GM18499 (cell line): Measurements from ENCODE around the gene AP3M1.

Experiments
- ATAC-seq: cut with Tn5 transposase; IDR thresholded peaks from one replicate; pipeline ENCODE4 v1.9.1; 2021; ENCODE audit warnings: moderate number of reproducible peaks; ENCODE audit not compliant: insufficient read depth, unreplicated experiment

AP3M1 gene

GRCh38 chr10:74120911-74121310 lies 29.7 kb downstream of the AP3M1 start:
- no peak for ATAC-seq

GRCh38 chr10:74118804-74119203 lies 31.8 kb downstream of the AP3M1 start:
- ATAC-seq, result no peak

- ATAC-seq, result no peak
Observed at GRCh38 chr10:74117738-74118137, 32.9 kb downstream of the AP3M1 start.

- ATAC-seq, result no peak
Observed at GRCh38 chr10:74114041-74114448, 36.6 kb downstream of the AP3M1 start.

- no peak for ATAC-seq
Observed at GRCh38 chr10:74113546-74113945, 37.1 kb downstream of the AP3M1 start.

- ATAC-seq, result no peak
Observed at GRCh38 chr10:74111799-74112198, 38.8 kb downstream of the AP3M1 start.

- ATAC-seq, result no peak
Observed at GRCh38 chr10:74110120-74110519, 40.5 kb downstream of the AP3M1 start.

GRCh38 chr10:74109452-74109851 lies 41.2 kb downstream of the AP3M1 start:
- ATAC-seq, result no peak

- no peak for ATAC-seq
Observed at GRCh38 chr10:74107391-74107790, 43.2 kb downstream of the AP3M1 start.

GRCh38 chr10:74104996-74105395 lies 45.6 kb downstream of the AP3M1 start:
- no peak for ATAC-seq

- no peak for ATAC-seq
Observed at GRCh38 chr10:74104480-74104879, 46.1 kb downstream of the AP3M1 start.

- no peak for ATAC-seq
Observed at GRCh38 chr10:74103560-74104258, 46.9 kb downstream of the AP3M1 start.

GRCh38 chr10:74099836-74100235 lies 50.8 kb downstream of the AP3M1 start:
- ATAC-seq, result no peak

GRCh38 chr10:74099420-74099819 lies 51.2 kb downstream of the AP3M1 start:
- ATAC-seq, result no peak

GRCh38 chr10:74097776-74098175 lies 52.9 kb downstream of the AP3M1 start:
- no peak for ATAC-seq

GRCh38 chr10:74096777-74097176 lies 53.9 kb downstream of the AP3M1 start:
- peak; percentile 89 for ATAC-seq

- no peak for ATAC-seq
Observed at GRCh38 chr10:74094231-74094630, 56.4 kb downstream of the AP3M1 start.

- no peak for ATAC-seq
Observed at GRCh38 chr10:74093530-74094164, 57.0 kb downstream of the AP3M1 start.

GRCh38 chr10:74092372-74092771 lies 58.3 kb downstream of the AP3M1 start:
- no peak for ATAC-seq

GRCh38 chr10:74088722-74089121 lies 61.9 kb downstream of the AP3M1 start:
- ATAC-seq, result no peak

GRCh38 chr10:74086317-74086716 lies 64.3 kb downstream of the AP3M1 start:
- no peak for ATAC-seq

GRCh38 chr10:74084955-74085354 lies 65.7 kb downstream of the AP3M1 start:
- ATAC-seq, result no peak
